Endodermal cell (in vitro differentiated cells): ENCODE measurements around the gene NABP1. TPM values are rescaled to one million over a fixed set of nuclear protein-coding genes. Genes with fewer than 3 reads are reported as not detected.

Source experiments
- DNase-seq: peaks from one replicate; pipeline ENCODE4 v3.0.0-alpha.2; 2017
- H3K27ac ChIP-seq: 2 replicates; pipeline ENCODE4 v1.5.1; 2013; ENCODE audit warnings: mild to moderate bottlenecking, low read depth, low read length, moderate library complexity
- H3K27me3 ChIP-seq: 2 replicates; pipeline ENCODE4 v1.6.1; 2013; ENCODE audit warnings: mild to moderate bottlenecking, low read length, moderate library complexity; ENCODE audit not compliant: insufficient read depth, control insufficient read depth, poor library complexity, severe bottlenecking
- H3K36me3 ChIP-seq: 2 replicates; pipeline ENCODE4 v1.7.0; 2013; ENCODE audit warnings: mild to moderate bottlenecking, low read length, moderate library complexity; ENCODE audit not compliant: control insufficient read depth, insufficient read depth
- H3K4me1 ChIP-seq: one replicate; pipeline ENCODE4 v1.7.0; 2013; ENCODE audit warnings: low read length; ENCODE audit not compliant: control insufficient read depth, insufficient read depth
- H3K4me3 ChIP-seq: 2 replicates; pipeline ENCODE4 v1.5.1; 2013; ENCODE audit warnings: mild to moderate bottlenecking, low read length, moderate library complexity
- H3K9ac ChIP-seq: 2 replicates; pipeline ENCODE4 v1.6.1; 2013; ENCODE audit warnings: mild to moderate bottlenecking, low read length, moderate library complexity; ENCODE audit not compliant: poor library complexity, severe bottlenecking; ENCODE audit errors: extremely low read depth
- H3K9me3 ChIP-seq: 2 replicates; pipeline ENCODE4 v1.6.1; 2013; ENCODE audit warnings: mild to moderate bottlenecking, low read length, moderate library complexity; ENCODE audit not compliant: control insufficient read depth
- H3K27ac Mint-ChIP-seq: 2 replicates; pipeline ENCODE4 v1.8.0; 2020; ENCODE audit warnings: mixed read lengths
- H3K27me3 Mint-ChIP-seq: 2 replicates; pipeline ENCODE4 v1.8.0; 2021; ENCODE audit warnings: mild to moderate bottlenecking, mixed read lengths; ENCODE audit not compliant: insufficient read depth
- H3K36me3 Mint-ChIP-seq: 2 replicates; pipeline ENCODE4 v1.8.0; 2020; ENCODE audit warnings: low read depth, mixed read lengths
- H3K4me1 Mint-ChIP-seq: 2 replicates; pipeline ENCODE4 v1.8.0; 2020; ENCODE audit warnings: mixed read lengths
- H3K4me3 Mint-ChIP-seq: 2 replicates; pipeline ENCODE4 v1.8.0; 2020; ENCODE audit warnings: mild to moderate bottlenecking, moderate library complexity, mixed read lengths
- H3K9me3 Mint-ChIP-seq: 2 replicates; pipeline ENCODE4 v1.8.0; 2020; ENCODE audit warnings: mild to moderate bottlenecking, mixed read lengths
- WGBS, 2 experiments: methylation state at CpG; one replicate each; pipeline versions ENCODE4 v1.1.5 to v1.1.7; 2013; ENCODE audit warnings: missing lambda C conversion rate in 2 of 2, mixed read lengths in 1 of 2; ENCODE audit not compliant: insufficient coverage in 1 of 2, insufficient read length in 1 of 2; 5-methylcytosine and 5-hydroxymethylcytosine counted together
- total RNA-seq, 2 donors: library from RNA; stranded (reverse); fragmentation: NEBNext Ultra II Directional in 1 of 2; extraction: Animal tissue kit (Norgen Biotek cat#: 25700) in 1 of 2; gene quantifications; 2 replicates in 1 of 2; 3 replicates in 1 of 2; pipeline ENCODE4 v1.2.1, GENCODE V29; 2021
- TF ChIP-seq, protein P1 (sequence below): fragments of 200-600 bp; sonication (generic); conservative IDR thresholded peaks from 2 replicates; pipeline ENCODE4 v1.5.0; 2021; ENCODE audit warnings: antibody characterized with exemption, mild to moderate bottlenecking

Gene NABP1
- total RNA-seq, 2 donors from 2014 or later = 5.8 to 8.7 TPM

DNA sequence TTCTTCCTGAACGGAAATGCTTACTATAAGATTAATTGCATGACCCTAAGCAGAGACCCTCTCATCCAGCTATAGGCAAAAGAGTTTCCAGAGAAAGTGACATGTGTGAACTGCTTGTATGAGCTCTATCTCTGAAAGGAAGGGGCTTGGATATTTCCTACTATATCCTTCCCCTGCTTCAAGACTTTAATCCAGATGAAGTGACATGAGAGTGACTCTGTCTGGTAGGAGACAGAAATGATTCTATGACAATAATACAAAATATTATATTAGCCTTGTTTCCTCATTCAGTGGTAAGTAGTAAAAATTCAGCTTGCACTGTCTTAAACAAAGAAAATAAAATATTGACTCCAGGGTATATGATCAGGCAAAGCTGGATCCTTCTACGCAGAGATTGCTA, 37.5 kb downstream of the NABP1 start:
- 92 to 94% methylated on average over 2 of the region's 2 CpGs for WGBS, 2 experiments
- no peaks in the 10 kb centered on the region for H3K9me3 Mint-ChIP-seq

DNA sequence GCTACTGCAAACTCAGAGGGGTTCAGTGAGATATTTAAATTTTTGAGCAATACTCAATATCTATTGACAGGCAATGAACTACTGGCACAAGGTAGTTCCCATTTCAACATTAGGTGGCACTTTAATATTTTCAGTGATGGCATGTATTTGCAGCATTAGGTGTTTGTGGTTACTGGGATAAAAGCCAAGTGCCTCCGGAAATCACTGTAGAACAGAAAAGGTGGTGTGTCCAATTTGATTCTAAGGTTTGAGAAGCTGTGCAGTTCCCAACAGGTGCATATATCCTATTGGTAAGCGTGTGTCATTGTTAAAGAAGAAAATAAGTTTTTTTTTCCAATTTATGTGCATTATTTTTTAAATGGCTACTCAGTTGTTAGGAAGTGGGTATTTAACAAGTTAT, 41.3 kb downstream of the NABP1 start:
- TF ChIP-seq, protein P1, sequence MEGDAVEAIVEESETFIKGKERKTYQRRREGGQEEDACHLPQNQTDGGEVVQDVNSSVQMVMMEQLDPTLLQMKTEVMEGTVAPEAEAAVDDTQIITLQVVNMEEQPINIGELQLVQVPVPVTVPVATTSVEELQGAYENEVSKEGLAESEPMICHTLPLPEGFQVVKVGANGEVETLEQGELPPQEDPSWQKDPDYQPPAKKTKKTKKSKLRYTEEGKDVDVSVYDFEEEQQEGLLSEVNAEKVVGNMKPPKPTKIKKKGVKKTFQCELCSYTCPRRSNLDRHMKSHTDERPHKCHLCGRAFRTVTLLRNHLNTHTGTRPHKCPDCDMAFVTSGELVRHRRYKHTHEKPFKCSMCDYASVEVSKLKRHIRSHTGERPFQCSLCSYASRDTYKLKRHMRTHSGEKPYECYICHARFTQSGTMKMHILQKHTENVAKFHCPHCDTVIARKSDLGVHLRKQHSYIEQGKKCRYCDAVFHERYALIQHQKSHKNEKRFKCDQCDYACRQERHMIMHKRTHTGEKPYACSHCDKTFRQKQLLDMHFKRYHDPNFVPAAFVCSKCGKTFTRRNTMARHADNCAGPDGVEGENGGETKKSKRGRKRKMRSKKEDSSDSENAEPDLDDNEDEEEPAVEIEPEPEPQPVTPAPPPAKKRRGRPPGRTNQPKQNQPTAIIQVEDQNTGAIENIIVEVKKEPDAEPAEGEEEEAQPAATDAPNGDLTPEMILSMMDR = no peak
- no peaks in the 10 kb centered on the region for H3K27me3 ChIP-seq
- H3K4me3 Mint-ChIP-seq = no peak overlapping the region

More for the DNA sequence above, 37.5 kb downstream of the NABP1 start:
- no peak for DNase-seq
- H3K36me3 Mint-ChIP-seq = no peaks in the 10 kb centered on the region
- no peaks in the 10 kb centered on the region for H3K4me1 Mint-ChIP-seq
- Histone ChIP-seq H3K4me3 (no peak overlapping the region), H3K36me3 (no peaks in the 10 kb centered on the region), H3K9me3 (no peaks in the 10 kb centered on the region), H3K9ac (no peak overlapping the region), H3K27me3 (no peaks in the 10 kb centered on the region), H3K27ac (no peak overlapping the region), H3K4me1 (no peaks in the 10 kb centered on the region)
- no peak overlapping the region for H3K4me3 Mint-ChIP-seq
- TF ChIP-seq, protein P1 = no peak
- H3K27ac Mint-ChIP-seq = no peak overlapping the region
- no peaks in the 10 kb centered on the region for H3K27me3 Mint-ChIP-seq

DNA sequence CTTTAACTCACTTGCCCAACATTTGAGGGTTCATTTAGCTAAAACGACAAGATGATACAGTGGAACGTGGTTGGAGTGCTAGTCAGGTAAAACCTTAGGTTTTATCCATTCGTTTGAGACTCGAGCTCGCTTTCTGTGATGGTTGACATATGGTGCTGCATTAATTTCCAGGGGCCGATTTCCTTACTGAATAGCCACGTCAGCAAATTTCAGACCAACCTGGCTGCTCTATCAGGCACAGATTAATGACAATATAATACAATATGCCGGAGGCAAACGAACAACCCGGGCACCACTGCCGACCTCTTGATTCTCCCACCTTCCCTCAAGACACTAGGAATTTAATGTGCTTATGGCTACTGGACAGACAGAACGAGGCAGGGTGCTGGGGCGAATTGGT, 42.0 kb downstream of the NABP1 start:
- Histone ChIP-seq H3K27ac (no peak overlapping the region), H3K4me3 (no peak overlapping the region), H3K36me3 (no peaks in the 10 kb centered on the region), H3K27me3 (no peaks in the 10 kb centered on the region), H3K9ac (no peak overlapping the region), H3K9me3 (no peaks in the 10 kb centered on the region), H3K4me1 (no peaks in the 10 kb centered on the region)
- no peak for DNase-seq
- H3K36me3 Mint-ChIP-seq = no peaks in the 10 kb centered on the region
- no peaks in the 10 kb centered on the region for H3K4me1 Mint-ChIP-seq
- no peak overlapping the region for H3K27ac Mint-ChIP-seq
- TF ChIP-seq, protein P1 = no peak
- H3K27me3 Mint-ChIP-seq = no peaks in the 10 kb centered on the region
- no peaks in the 10 kb centered on the region for H3K9me3 Mint-ChIP-seq
- no peak overlapping the region for H3K4me3 Mint-ChIP-seq
- WGBS, 2 experiments = 97 to 100% methylated on average over 10 to 13 of the region's 13 CpGs

More for the DNA sequence above, 41.3 kb downstream of the NABP1 start:
- Mint-ChIP-seq H3K36me3 (no peaks in the 10 kb centered on the region), H3K9me3 (no peaks in the 10 kb centered on the region), H3K27me3 (no peaks in the 10 kb centered on the region), H3K27ac (no peak overlapping the region), H3K4me1 (no peaks in the 10 kb centered on the region)
- no peak overlapping the region for H3K27ac ChIP-seq
- H3K9ac ChIP-seq = no peak overlapping the region
- H3K4me1 ChIP-seq = no peaks in the 10 kb centered on the region
- WGBS, 2 experiments = 94 to 96% methylated on average over 2 of the region's 2 CpGs
- DNase-seq = no peak
- H3K9me3 ChIP-seq = no peaks in the 10 kb centered on the region
- no peaks in the 10 kb centered on the region for H3K36me3 ChIP-seq
- no peak overlapping the region for H3K4me3 ChIP-seq
